CD4-positive, alpha-beta T cell treated with Interleukin-21 for 1 hour (primary cell): ENCODE results near the gene TBC1D23.
A peak's percentile ranks its signal among the peaks of the same experiment; 100 is the strongest.
"Not testable (repeated sequence)": the region's sequence is repeated elsewhere in the genome, so short reads cannot be mapped to it uniquely, and the experiment has no call there.

Source experiments
- DNase-seq: peaks from one replicate; pipeline ENCODE4 v3.0.0-alpha.2; 2020

TBC1D23 gene

GRCh38 chr3:100257586-100257985, 3.2 kb upstream of the TBC1D23 start:
- DNase-seq: no peak

GRCh38 chr3:100260081-100260684, 609 bp upstream of the TBC1D23 start:
- peak; percentile 5 for DNase-seq

GRCh38 chr3:100261485-100261903, 702 bp downstream of the TBC1D23 start:
- DNase-seq: no peak

GRCh38 chr3:100262925-100263324, 2.1 kb downstream of the TBC1D23 start:
- DNase-seq: not testable (repeated sequence)

- DNase-seq: no peak
Observed at GRCh38 chr3:100263583-100263982, 2.8 kb downstream of the TBC1D23 start.

GRCh38 chr3:100264242-100264641, 3.5 kb downstream of the TBC1D23 start:
- no peak for DNase-seq

GRCh38 chr3:100265016-100265415, 4.2 kb downstream of the TBC1D23 start:
- no peak for DNase-seq

- no peak for DNase-seq
Observed at GRCh38 chr3:100266531-100266930, 5.7 kb downstream of the TBC1D23 start.

- no peak for DNase-seq
Observed at GRCh38 chr3:100268156-100268555, 7.4 kb downstream of the TBC1D23 start.

GRCh38 chr3:100269001-100269400, 8.2 kb downstream of the TBC1D23 start:
- no peak for DNase-seq

- DNase-seq: no peak
Observed at GRCh38 chr3:100269410-100270214, 8.8 kb downstream of the TBC1D23 start.

- DNase-seq: no peak
Observed at GRCh38 chr3:100270215-100270583, 9.4 kb downstream of the TBC1D23 start.

- DNase-seq: no peak
Observed at GRCh38 chr3:100271522-100271921, 10.7 kb downstream of the TBC1D23 start.

- not testable (repeated sequence) for DNase-seq
Observed at GRCh38 chr3:100272797-100273611, 12.2 kb downstream of the TBC1D23 start.

- DNase-seq: no peak
Observed at GRCh38 chr3:100274361-100274760, 13.6 kb downstream of the TBC1D23 start.

- no peak for DNase-seq
Observed at GRCh38 chr3:100277255-100277800, 16.5 kb downstream of the TBC1D23 start.

GRCh38 chr3:100278910-100279309, 18.1 kb downstream of the TBC1D23 start:
- DNase-seq: no peak

GRCh38 chr3:100288288-100288894, 27.6 kb downstream of the TBC1D23 start:
- no peak for DNase-seq

- DNase-seq: no peak
Observed at GRCh38 chr3:100289339-100289738, 28.5 kb downstream of the TBC1D23 start.

- no peak for DNase-seq
Observed at GRCh38 chr3:100295089-100295488, 34.3 kb downstream of the TBC1D23 start.

GRCh38 chr3:100297784-100298183, 37.0 kb downstream of the TBC1D23 start:
- no peak for DNase-seq

- DNase-seq: no peak
Observed at GRCh38 chr3:100299016-100299415, 38.2 kb downstream of the TBC1D23 start.

- no peak for DNase-seq
Observed at GRCh38 chr3:100306695-100307094, 45.9 kb downstream of the TBC1D23 start.
